Measurements from ENCODE around the gene STXBP6.

Gene STXBP6

GRCh38 chr14:24863968-24864684, 185.8 kb downstream of the STXBP6 start:
- Histone ChIP-seq H3K27ac (no peak overlapping the region), H3K27me3 (replicated peaks) (no peaks in the 10 kb centered on the region), H3K36me3 (replicated peaks) (no peaks in the 10 kb centered on the region), H3K4me3 (ENCODE audit: low read depth, low read length) (no peak overlapping the region)
- no peak for DNase-seq
- no peak for TF ChIP-seq CTCF (IDR thresholded peaks at IDR 0.05; ENCODE audit: low read depth, low read length, missing control alignments)
- in situ Hi-C loops (cut with HindIII; ENCODE audit: low pct_ligation_motif_present, low sequenced_read_pairs): no loop called here

GRCh38 chr14:24861083-24861630, 188.8 kb downstream of the STXBP6 start:
- peak; percentile 27 for DNase-seq
- H3K27me3 ChIP-seq (replicated peaks): no peaks in the 10 kb centered on the region
- peak overlapping the region; percentile 28 for H3K27ac ChIP-seq
- no peak for TF ChIP-seq CTCF (IDR thresholded peaks at IDR 0.05; ENCODE audit: low read depth, low read length, missing control alignments)
- in situ Hi-C loops (cut with HindIII; ENCODE audit: low pct_ligation_motif_present, low sequenced_read_pairs): no loop called here
- no peak overlapping the region for H3K4me3 ChIP-seq (ENCODE audit: low read depth, low read length)
- no peaks in the 10 kb centered on the region for H3K36me3 ChIP-seq (replicated peaks)

GRCh38 chr14:24859559-24859958, 190.4 kb downstream of the STXBP6 start:
- no peak for TF ChIP-seq CTCF (IDR thresholded peaks at IDR 0.05; ENCODE audit: low read depth, low read length, missing control alignments)
- Histone ChIP-seq H3K27ac (no peak overlapping the region), H3K27me3 (replicated peaks) (no peaks in the 10 kb centered on the region), H3K36me3 (replicated peaks) (no peaks in the 10 kb centered on the region), H3K4me3 (ENCODE audit: low read depth, low read length) (no peak overlapping the region)
- in situ Hi-C loops (cut with HindIII; ENCODE audit: low pct_ligation_motif_present, low sequenced_read_pairs): no loop called here
- DNase-seq: no peak

GRCh38 chr14:24858684-24859083, 191.3 kb downstream of the STXBP6 start:
- in situ Hi-C loops (cut with HindIII; ENCODE audit: low pct_ligation_motif_present, low sequenced_read_pairs): no loop called here
- no peak for DNase-seq
- no peaks in the 10 kb centered on the region for H3K27me3 ChIP-seq (replicated peaks)
- H3K4me3 ChIP-seq (ENCODE audit: low read depth, low read length): no peak overlapping the region
- no peak overlapping the region for H3K27ac ChIP-seq
- no peaks in the 10 kb centered on the region for H3K36me3 ChIP-seq (replicated peaks)
- no peak for TF ChIP-seq CTCF (IDR thresholded peaks at IDR 0.05; ENCODE audit: low read depth, low read length, missing control alignments)

- TF ChIP-seq CTCF (IDR thresholded peaks at IDR 0.05; ENCODE audit: low read depth, low read length, missing control alignments): no peak
- in situ Hi-C loops (cut with HindIII; ENCODE audit: low pct_ligation_motif_present, low sequenced_read_pairs): no loop called here
- Histone ChIP-seq H3K27ac (no peak overlapping the region), H3K4me3 (ENCODE audit: low read depth, low read length) (no peak overlapping the region), H3K27me3 (replicated peaks) (no peaks in the 10 kb centered on the region), H3K36me3 (replicated peaks) (no peaks in the 10 kb centered on the region)
- DNase-seq: no peak
Measured at GRCh38 chr14:24858052-24858451, 191.9 kb downstream of the STXBP6 start.

GRCh38 chr14:24857277-24857676, 192.7 kb downstream of the STXBP6 start:
- in situ Hi-C loops (cut with HindIII; ENCODE audit: low pct_ligation_motif_present, low sequenced_read_pairs): no loop called here
- no peaks in the 10 kb centered on the region for H3K36me3 ChIP-seq (replicated peaks)
- no peak overlapping the region for H3K4me3 ChIP-seq (ENCODE audit: low read depth, low read length)
- no peak overlapping the region for H3K27ac ChIP-seq
- no peak for TF ChIP-seq CTCF (IDR thresholded peaks at IDR 0.05; ENCODE audit: low read depth, low read length, missing control alignments)
- no peak for DNase-seq
- no peaks in the 10 kb centered on the region for H3K27me3 ChIP-seq (replicated peaks)
